IMR-90 (cell line): ENCODE measurements around the gene LRRC56. TPM values are rescaled to one million over a fixed set of nuclear protein-coding genes. Genes with fewer than 3 reads are reported as not detected.

ENCODE experiments used
- ATAC-seq: fragments of 200-7000 bp; cut with Tn5 transposase; 2 replicates; pipeline ENCODE4 v1.9.1; 2020; ENCODE audit warnings: low read depth, mild to moderate bottlenecking, moderate library complexity
- BruUV-seq: library from RNA; stranded (reverse); fragments of 400-500 nt; replicated peaks from 2 replicates; lab custom pipeline; 2021; lab: Mats Ljungman, UMichigan
- CTCF ChIA-PET: fragments of 300-600 bp; formaldehyde crosslinking; extraction: SDS; loops from one replicate; lab custom pipeline; 2021; ENCODE audit warnings: antibody characterized with exemption; lab: Yijun Ruan, JAX
- POLR2A ChIA-PET: fragments of 300-600 bp; sonication (Branson Sonifier 250); formaldehyde crosslinking; loops from one replicate; lab custom pipeline; 2022; ENCODE audit warnings: antibody characterized with exemption; ENCODE audit not compliant: unreplicated experiment; lab: Charles Lee
- DNase-seq: peaks from one replicate; pipeline ENCODE4 v3.0.0; 2013
- H2AFZ ChIP-seq: replicated peaks from 2 replicates; pipeline ENCODE3; 2013; ENCODE audit warnings: low read length, mild to moderate bottlenecking; ENCODE audit not compliant: poor library complexity
- H2AK5ac ChIP-seq: 2 replicates; pipeline ENCODE4 v1.6.1; 2013; ENCODE audit warnings: low read depth, low read length, inconsistent platforms
- H2AK9ac ChIP-seq: replicated peaks from 2 replicates; pipeline ENCODE3; 2013; ENCODE audit warnings: mild to moderate bottlenecking, low read depth, low read length, moderate library complexity; ENCODE audit not compliant: poor library complexity
- H2BK120ac ChIP-seq: 2 replicates; pipeline ENCODE4 v1.6.1; 2013; ENCODE audit warnings: low read depth, low read length, inconsistent platforms
- H2BK15ac ChIP-seq: 3 replicates; pipeline ENCODE4 v1.6.1; 2013; ENCODE audit warnings: low read depth, low read length, inconsistent platforms
- H2BK20ac ChIP-seq: 2 replicates; pipeline ENCODE4 v1.6.1; 2013; ENCODE audit warnings: low read depth, mild to moderate bottlenecking, inconsistent platforms, low read length, moderate library complexity
- H2BK5ac ChIP-seq: 2 replicates; pipeline ENCODE4 v1.6.1; 2013; ENCODE audit warnings: mild to moderate bottlenecking, low read depth, low read length, inconsistent platforms; ENCODE audit not compliant: poor library complexity, severe bottlenecking
- H3K14ac ChIP-seq: replicated peaks from 2 replicates; pipeline ENCODE4 v1.6.1; 2013; ENCODE audit warnings: low read depth, low read length, inconsistent platforms
- H3K18ac ChIP-seq: 2 replicates; pipeline ENCODE4 v1.6.1; 2013; ENCODE audit warnings: low read depth, low read length, control low read depth
- H3K23ac ChIP-seq: 2 replicates; pipeline ENCODE4 v1.6.1; 2013; ENCODE audit warnings: low read depth, low read length, inconsistent platforms
- H3K27ac ChIP-seq: 2 replicates; pipeline ENCODE4 v1.5.1; 2013; ENCODE audit warnings: mild to moderate bottlenecking, control low read depth, low read length; ENCODE audit not compliant: insufficient read depth
- H3K27me3 ChIP-seq: 2 replicates; pipeline ENCODE4 v1.6.1; 2013; ENCODE audit warnings: low read length; ENCODE audit not compliant: control insufficient read depth, insufficient read depth
- H3K36me3 ChIP-seq: 2 replicates; pipeline ENCODE4 v1.6.1; 2013; ENCODE audit warnings: low read length, mixed read lengths; ENCODE audit not compliant: control insufficient read depth, insufficient read depth
- H3K4ac ChIP-seq: 2 replicates; pipeline ENCODE4 v1.6.1; 2013; ENCODE audit warnings: low read depth, low read length, inconsistent platforms
- H3K4me1 ChIP-seq: 2 replicates; pipeline ENCODE4 v1.6.1; 2013; ENCODE audit warnings: low read length, mixed read lengths; ENCODE audit not compliant: control insufficient read depth, insufficient read depth
- H3K4me2 ChIP-seq: 2 replicates; pipeline ENCODE4 v1.6.1; 2013; ENCODE audit warnings: low read depth, mild to moderate bottlenecking, control low read depth, low read length, moderate library complexity
- H3K4me3 ChIP-seq: 2 replicates; pipeline ENCODE4 v1.5.1; 2013; ENCODE audit warnings: low read depth, mild to moderate bottlenecking, control low read depth, low read length, moderate library complexity; ENCODE audit not compliant: insufficient read depth
- H3K56ac ChIP-seq: 2 replicates; pipeline ENCODE4 v1.6.1; 2013; ENCODE audit warnings: low read length, inconsistent platforms; ENCODE audit not compliant: insufficient read depth; ENCODE audit errors: extremely low read depth
- H3K79me1 ChIP-seq, 2 experiments: 2 replicates each; pipeline ENCODE4 v1.6.1; 2013; ENCODE audit warnings: low read length in 2 of 2, inconsistent platforms in 1 of 2, low read depth in 1 of 2
- H3K9ac ChIP-seq: 2 replicates; pipeline ENCODE4 v1.6.1; 2013; ENCODE audit warnings: low read depth, low read length, control low read depth
- H3K9me1 ChIP-seq: 2 replicates; pipeline ENCODE4 v1.6.1; 2013; ENCODE audit warnings: low read length, inconsistent platforms; ENCODE audit not compliant: insufficient read depth
- H3K9me3 ChIP-seq: 2 replicates; pipeline ENCODE4 v1.6.1; 2013; ENCODE audit warnings: low read length; ENCODE audit not compliant: control insufficient read depth, insufficient read depth
- H4K20me1 ChIP-seq: 2 replicates; pipeline ENCODE4 v1.6.1; 2013; ENCODE audit warnings: low read length, inconsistent platforms; ENCODE audit not compliant: insufficient read depth
- H4K5ac ChIP-seq: 2 replicates; pipeline ENCODE4 v1.6.1; 2013; ENCODE audit warnings: mild to moderate bottlenecking, low read depth, low read length, control low read depth
- H4K8ac ChIP-seq, 2 experiments: 2 replicates each; pipeline ENCODE4 v1.6.1; 2013; ENCODE audit warnings: low read depth in 2 of 2, low read length in 2 of 2, control low read depth in 1 of 2, inconsistent platforms in 1 of 2
- H4K91ac ChIP-seq: 2 replicates; pipeline ENCODE4 v1.6.1; 2013; ENCODE audit warnings: low read depth, low read length, inconsistent platforms; ENCODE audit not compliant: insufficient read depth
- BHLHE40 ChIP-seq: fragments of 150-350 bp; IDR thresholded peaks from 2 replicates; pipeline ENCODE4 v1.6.1; 2016; ENCODE audit warnings: mild to moderate bottlenecking, low read depth, low read length
- CHD1 ChIP-seq: IDR thresholded peaks from 2 replicates; pipeline ENCODE4 v1.6.1; 2012; ENCODE audit warnings: low read depth, low read length, improper control_type of control experiment
- ELK1 ChIP-seq: fragments of 150-350 bp; IDR thresholded peaks from 2 replicates; pipeline ENCODE4 v1.6.1; 2016; ENCODE audit warnings: low read depth, mild to moderate bottlenecking, low read length, moderate library complexity, borderline replicate concordance
- MAZ ChIP-seq: IDR thresholded peaks from 2 replicates; pipeline ENCODE4 v1.6.1; 2012; ENCODE audit warnings: low read depth, mild to moderate bottlenecking, low read length, improper control_type of control experiment, moderate library complexity, borderline replicate concordance
- NFE2L2 ChIP-seq: fragments of 150-350 bp; IDR thresholded peaks from 2 replicates; pipeline ENCODE4 v1.6.1; 2016; ENCODE audit warnings: low read depth, mild to moderate bottlenecking, low read length
- POLR2A ChIP-seq: IDR thresholded peaks from 2 replicates; pipeline ENCODE4 v1.6.1; 2012; ENCODE audit warnings: mild to moderate bottlenecking, low read depth, low read length
- USF2 ChIP-seq: fragments of 150-350 bp; IDR thresholded peaks from 2 replicates; pipeline ENCODE4 v1.6.1; 2017; ENCODE audit warnings: mild to moderate bottlenecking, antibody characterized with exemption, low read length, low read depth
- WGBS, 2 experiments: methylation state at CpG; one replicate each; pipeline versions ENCODE4 v1.1.5 to v1.1.7; 2013; ENCODE audit warnings: missing lambda C conversion rate in 2 of 2; ENCODE audit not compliant: insufficient read length in 1 of 2; ENCODE audit errors: extremely low coverage in 2 of 2; 5-methylcytosine and 5-hydroxymethylcytosine counted together
- dilution Hi-C: fragments of 300-500 bp; cut with HindIII; formaldehyde crosslinking; loops from one replicate; pipeline ENCODE4 v1.14.3; 2018; ENCODE audit warnings: low sequenced_read_pairs; ENCODE audit not compliant: unreplicated experiment
- in situ Hi-C: fragments of 300-500 bp; cut with MboI; formaldehyde crosslinking; loops from 3 replicates; pipeline ENCODE4 v1.14.3; 2019; ENCODE audit warnings: low sequenced_read_pairs, inconsistent platforms, mixed read lengths
- intact Hi-C: fragments of 100-400 bp; cut with micrococcal nuclease; formaldehyde crosslinking; loops from 2 replicates; pipeline ENCODE4 v1.10.0; 2022
- polyA plus RNA-seq, 3 experiments: library from polyadenylated mRNA; depleted of rRNA; stranded (reverse); fragments of >200 nt; gene quantifications; 2 replicates each; pipeline ENCODE4 v1.2.3, GENCODE V29; 2012; ENCODE audit warnings: low replicate concordance in 1 of 3
- total RNA-seq: library from RNA; depleted of rRNA; stranded (reverse); fragments of >200 nt; gene quantifications from 2 replicates; pipeline ENCODE4 v1.2.3, GENCODE V29; 2012

The LRRC56 gene
- total and polyA plus RNA-seq, 2 of the 4 experiments (the other 2 are of a cell fraction), result 0.36 to 1.3 TPM

GRCh38 chr11:506995-507726, 30.2 kb upstream of the LRRC56 start, which contains the start of gene RNH1:
Gene RNH1 (minus strand): TSS chr11:507242. CDS start chr11:502162, 5,080 bp downstream.
- ChIA-PET CTCF (interaction anchor here (1.0 kb wide), 1 partner anchor 12 kb away, joined by 3 read pairs; no protein-coding TSS in a partner anchor), POLR2A (no interaction called here)
- Histone ChIP-seq H3K36me3 (peaks cover 5% of the 10 kb centered on the region; the same call in 1 of the 2 replicates), H3K4me3 (peak within 1 kb of the TSS; percentile 97), H3K9me1 (peaks cover 5% of the 10 kb centered on the region), H3K4me1 (peaks cover 12% of the 10 kb centered on the region), H3K14ac (peak within 1 kb of the TSS; percentile 100), H3K4me2 (peak within 1 kb of the TSS; percentile 87), H3K27ac (peak within 1 kb of the TSS; percentile 99), H4K91ac (peak within 1 kb of the TSS; percentile 99), H4K20me1 (peaks cover 4% of the 10 kb centered on the region), H3K18ac (peak within 1 kb of the TSS; percentile 93), H3K9me3 (no peaks in the 10 kb centered on the region), H3K79me1 (peaks cover 23 to 62% of the 10 kb centered on the region in 2 experiments), H2AK9ac (peak within 1 kb of the TSS; percentile 100), H2BK20ac (peak within 1 kb of the TSS; percentile 59), H3K23ac (peak within 1 kb of the TSS; percentile 99), H2AK5ac (peak within 1 kb of the TSS; percentile 97), H3K27me3 (no peaks in the 10 kb centered on the region), H3K56ac (peak within 1 kb of the TSS; percentile 98), H3K9ac (peak within 1 kb of the TSS; percentile 98), H2BK120ac (peak within 1 kb of the TSS; percentile 87), H4K5ac (peak within 1 kb of the TSS; percentile 97), H2AFZ (peak within 1 kb of the TSS; percentile 100), H2BK15ac (peak within 1 kb of the TSS; percentile 51; the same call in 1 of the 3 replicates), H4K8ac (peak within 1 kb of the TSS; percentile 87 to 99), H2BK5ac (peak within 1 kb of the TSS; percentile 100), H3K4ac (peak within 1 kb of the TSS; percentile 100)
- ATAC-seq (peak; percentile 89), DNase-seq (peak; percentile 93)
- no TSS peak for BruUV-seq
- WGBS, 2 experiments, result 1% methylated on average over 30 of the region's 93 CpGs; no CpG with 5 or more reads in 1 of the 2 experiments
- dilution Hi-C loops, result no loop called here
- in situ Hi-C loops, result no loop called here
- TF ChIP-seq CHD1 (no peak; the same call in 1 of the 2 replicates), ELK1 (no peak), POLR2A (peak; percentile 85), BHLHE40 (no peak), NFE2L2 (no peak), USF2 (peak; percentile 43), MAZ (peak; percentile 81; the same call in 1 of the 2 replicates)
- intact Hi-C loops, result loop anchor here (2.0 kb wide), 1 partner anchor 56 kb away; the partner anchor contains the start of gene PTDSS2
